NCI-H1048 (cell line): Measurements from ENCODE around the gene GNG7.
"Not testable (repeated sequence)": the region's sequence is repeated elsewhere in the genome, so short reads cannot be mapped to it uniquely, and the experiment has no call there.

Experiments used
- DNase-seq: peaks from one replicate; lab custom pipeline; 2025; lab: John Stamatoyannopoulos, UW

Gene GNG7

DNA sequence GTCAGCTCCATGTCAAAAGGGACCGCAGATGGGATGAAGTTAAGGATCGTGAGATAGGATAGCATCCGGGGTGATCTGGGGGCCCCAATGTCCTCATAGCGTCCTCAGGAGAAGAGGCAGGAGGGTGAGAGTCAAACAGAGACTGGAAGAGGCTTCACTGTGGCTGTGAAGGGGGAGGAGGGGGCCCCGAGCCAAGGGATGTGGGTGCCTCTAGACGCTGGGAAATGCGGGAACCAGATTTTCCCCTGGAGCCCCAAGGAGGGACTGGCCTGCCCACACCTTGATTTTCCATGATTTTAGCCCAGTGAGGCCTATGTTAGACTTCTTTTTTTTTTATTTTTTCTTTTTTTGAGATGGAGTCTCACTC lies 61.2 kb downstream of the GNG7 start:
- DNase-seq: no peak

DNA sequence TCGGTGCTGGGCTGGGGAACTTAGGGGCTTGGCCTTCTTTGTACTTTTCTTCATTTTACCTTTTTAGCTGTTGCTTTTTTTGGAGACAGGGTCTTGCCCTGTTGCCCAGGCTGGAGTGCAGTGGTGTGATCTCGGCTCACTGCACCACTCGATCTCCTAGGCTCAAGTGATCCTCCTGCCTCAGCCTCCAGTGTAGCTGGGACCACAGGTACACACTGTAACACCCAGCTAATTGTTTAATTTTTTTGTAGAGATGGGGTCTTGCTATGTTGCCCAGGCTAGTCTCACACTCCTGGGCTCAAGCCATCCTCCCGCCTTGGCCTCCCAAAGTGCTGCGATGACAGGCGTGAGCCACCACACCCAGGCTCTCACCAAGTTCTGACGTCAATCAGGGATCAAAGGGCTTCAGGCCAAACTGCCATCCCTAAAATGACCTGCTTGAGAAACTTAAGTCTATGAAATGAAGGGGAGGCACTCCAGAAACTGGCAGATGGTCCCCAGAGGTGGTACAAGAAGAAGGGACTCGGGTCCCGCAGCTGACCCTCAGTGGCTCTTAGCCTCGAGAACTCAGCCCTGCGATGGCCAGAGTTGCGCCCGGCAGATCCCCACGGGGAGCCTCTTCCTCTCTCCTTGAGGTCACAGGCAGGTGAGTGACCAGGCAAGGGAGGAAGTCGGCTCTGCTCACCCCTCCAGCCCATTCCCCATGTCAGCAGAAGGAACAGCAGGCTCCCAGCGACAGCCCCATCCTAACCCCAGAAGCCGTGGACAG lies 61.7 kb downstream of the GNG7 start:
- no peak for DNase-seq

DNA sequence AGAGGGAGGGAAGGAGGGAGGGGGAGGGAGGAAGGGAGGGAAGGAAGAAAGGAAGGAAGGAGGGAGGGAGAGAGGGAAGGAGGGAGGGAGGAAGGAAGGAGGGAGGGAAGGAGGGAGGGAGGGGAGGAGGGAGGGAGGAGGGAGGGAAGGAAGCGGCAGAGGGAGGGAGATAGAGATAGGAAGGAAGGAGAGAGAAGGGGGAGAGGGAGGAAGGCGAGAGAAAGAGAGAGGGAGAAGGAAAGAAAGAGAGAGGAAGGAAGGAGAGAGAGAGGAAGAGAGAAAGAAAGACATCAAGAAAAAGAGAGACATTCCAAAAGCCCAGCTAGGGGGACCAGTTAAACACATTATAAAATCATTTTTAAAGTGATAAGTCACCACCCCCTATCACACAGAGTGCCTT lies 62.5 kb downstream of the GNG7 start:
- DNase-seq: no peak

DNA sequence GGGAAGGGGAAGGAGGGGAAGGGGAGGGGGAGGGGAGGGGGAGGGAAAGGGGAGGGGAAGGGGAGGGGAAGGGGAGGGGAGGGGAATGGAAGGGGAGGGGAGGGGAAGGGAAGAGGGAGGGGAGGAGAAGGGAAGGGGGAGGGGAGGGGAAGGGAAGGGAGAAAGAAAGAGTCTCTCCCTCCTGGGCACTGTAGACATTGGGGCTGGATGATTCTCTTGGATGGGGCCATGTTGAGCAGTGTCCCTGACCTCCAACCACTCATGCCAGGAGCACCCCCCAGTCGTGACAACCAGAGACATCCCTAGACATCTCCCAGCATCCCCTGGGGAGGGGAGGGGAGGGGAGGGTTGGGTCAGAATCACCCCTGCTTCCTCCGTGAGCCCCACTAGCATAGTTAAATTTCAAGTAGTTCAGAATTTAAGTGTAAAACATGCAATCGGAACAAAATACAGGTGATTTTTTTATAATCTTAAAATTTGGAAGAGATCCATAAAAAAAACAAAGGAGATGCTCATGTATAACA lies 64.0 kb downstream of the GNG7 start:
- no peak for DNase-seq

DNA sequence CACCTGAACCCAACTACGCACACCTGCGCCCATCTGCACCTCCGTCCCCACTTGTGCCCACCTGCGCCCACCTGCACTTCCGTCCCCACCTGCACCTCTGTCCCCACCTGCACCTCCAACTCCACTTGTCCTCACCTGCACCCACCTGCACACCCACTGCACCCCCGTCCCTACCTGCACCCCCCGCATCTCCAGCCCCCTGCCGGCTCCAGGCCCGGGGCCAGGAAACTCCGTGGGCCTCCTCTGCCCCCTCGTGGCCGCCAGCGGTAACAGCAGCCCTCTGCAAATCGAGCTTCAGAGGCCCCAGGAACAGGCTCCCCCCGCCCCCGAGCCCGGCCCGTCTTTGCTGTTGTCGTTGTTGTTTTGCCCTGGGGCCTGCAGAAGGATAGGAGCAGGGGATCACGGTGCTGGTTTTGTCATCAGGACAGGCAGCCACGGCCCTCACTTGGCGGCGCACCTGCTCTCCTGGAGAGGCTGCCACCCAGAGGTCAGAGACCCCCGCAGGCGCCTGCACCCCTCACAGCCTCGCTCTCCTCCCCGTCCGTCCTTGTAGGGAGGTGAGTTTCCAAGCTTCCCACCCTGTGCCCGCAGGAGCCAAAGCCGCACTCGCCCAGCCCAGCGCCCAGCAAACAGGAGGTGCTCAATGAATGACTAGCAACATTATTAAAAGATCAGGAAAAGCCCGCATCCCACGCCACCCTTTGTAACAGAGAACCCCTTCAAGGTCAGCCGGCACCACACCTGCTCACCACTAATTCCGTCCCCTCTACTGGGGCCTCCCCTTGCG lies 65.4 kb downstream of the GNG7 start:
- no peak for DNase-seq

DNA sequence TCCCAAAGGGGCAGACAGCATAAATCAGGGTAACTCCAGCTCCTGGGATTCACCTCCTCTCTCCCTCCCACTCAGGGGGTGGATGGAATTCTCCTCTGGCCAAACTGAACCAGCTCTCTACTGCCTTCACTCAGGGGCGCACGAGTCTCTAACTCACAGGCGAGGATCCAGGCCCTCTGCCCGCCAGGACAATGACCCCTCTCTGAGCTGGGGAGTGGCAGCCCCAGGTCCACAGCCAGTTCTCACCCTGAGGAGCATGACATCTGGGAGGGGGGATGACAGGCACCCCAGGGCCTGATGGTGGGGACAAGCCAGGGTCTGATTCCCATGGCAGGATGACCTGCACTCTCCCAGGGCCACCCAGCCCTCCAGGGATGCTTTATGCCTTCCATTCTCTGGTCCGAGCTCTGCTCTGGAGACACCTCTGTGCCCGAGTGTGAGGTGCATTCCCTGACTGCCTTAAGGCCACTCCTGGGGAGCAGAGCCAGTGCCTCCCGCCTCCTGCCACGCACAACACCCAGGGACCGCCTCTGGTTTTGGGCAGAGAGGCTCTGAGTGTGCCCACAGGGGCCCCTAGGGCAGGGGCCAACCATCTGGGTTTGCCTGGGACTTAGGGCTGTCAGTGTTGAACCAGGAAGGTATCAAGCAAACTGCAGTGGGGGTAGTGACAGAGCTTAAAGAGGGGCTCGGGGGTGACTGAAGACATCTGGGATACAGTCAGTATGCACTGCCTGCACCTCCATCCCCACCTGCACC lies 66.2 kb downstream of the GNG7 start:
- no peak for DNase-seq

DNA sequence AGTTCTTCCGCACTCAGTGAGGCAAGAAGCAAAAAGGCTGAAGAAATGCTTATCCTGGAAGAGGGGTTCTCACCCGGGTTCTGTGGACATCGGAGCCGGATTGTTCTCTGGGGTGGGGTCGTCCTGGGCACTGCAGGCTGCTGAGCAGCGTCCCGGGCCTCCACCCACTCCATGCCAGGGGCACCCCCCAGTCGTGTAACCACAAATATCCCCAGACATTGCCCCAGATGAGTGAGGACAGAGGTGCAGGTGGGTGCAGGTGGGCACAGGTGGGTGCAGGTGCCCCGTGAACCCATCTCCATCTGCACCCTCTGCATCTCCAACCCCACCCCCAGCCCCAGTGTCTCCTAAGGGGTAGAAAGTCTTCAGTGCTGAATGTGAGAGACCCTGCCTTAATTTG lies 67.5 kb downstream of the GNG7 start:
- no peak for DNase-seq

DNA sequence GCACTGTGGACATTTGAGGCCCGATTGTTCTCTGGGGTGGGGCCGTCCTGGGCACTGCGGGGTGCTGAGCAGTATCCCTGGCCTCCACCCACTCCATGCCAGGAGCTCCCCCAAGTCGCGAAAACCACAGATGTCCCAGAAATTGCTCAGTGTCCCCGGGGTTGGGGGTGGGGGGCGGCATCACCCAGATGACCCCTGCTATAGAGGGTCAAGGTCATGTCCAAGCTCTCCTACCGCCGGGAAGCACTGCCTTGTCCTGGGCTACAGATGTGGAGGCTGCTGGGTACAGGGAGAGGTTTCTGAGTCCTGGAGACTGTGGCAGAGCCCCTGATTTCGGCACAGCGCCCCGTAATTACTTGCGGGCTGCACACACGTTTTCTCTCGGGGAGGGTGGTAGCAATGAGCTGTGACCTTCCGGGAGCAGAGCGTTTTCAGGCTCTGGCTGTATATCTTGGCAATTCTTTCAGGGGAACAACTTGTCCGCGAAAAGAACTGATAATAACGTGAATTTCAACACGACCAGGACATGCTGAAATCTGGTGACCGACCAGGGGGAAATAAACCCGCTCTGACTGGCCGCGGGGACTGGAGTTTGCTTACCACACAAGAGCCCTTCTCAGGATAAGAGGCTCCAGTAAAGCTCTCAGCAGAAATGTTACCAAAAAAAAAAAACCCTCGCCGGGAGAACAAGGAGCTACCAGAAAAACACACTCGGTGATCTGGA lies 68.1 kb downstream of the GNG7 start:
- no peak for DNase-seq

DNA sequence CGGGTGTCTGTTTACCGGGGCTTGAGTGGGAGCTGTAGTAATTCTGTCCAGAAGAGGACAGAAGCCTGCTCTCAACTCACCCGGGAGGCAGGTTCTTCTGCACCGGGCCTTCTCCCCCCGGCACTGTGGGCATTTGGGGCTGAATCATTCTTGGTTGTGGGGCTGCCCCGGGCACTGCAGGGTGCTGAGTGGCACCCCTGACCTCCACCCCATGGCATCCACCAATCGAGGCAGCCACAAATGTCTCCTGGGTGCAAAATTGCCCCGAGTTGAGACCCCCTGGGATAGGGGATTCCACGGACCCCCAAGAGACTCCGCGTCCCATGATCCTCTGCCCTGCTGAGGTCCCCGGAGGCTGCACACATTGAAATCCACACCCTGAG lies 68.8 kb downstream of the GNG7 start:
- DNase-seq: no peak

DNA sequence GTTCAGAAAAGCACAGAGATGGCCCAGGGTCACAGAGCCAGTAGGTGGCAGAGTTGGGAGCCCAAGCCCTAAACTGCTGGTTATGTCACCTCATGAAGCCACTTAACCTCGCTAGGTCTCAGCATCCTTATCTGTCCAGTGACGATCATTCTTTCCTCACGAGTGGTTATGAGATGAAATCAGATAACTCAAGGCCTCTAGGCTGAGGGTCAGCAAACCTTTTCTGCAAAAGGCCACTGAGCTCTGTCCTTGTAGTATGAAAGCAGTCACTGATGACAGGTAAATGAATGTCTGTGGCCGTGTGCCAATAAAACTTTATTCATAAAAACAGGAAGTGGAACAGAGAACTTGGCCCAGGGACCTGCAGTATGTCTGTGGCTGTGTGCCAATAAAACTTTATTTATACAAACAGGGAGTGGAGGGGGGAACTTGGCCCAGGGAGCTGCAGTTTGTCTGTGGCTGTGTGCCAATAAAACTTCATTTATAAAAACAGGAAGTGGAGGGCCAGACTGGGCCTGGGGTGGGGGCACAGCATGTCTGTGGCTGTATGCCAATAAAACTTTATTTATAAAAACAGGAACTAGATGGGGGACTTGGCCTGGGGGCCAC lies 71.2 kb downstream of the GNG7 start:
- DNase-seq: no peak

DNA sequence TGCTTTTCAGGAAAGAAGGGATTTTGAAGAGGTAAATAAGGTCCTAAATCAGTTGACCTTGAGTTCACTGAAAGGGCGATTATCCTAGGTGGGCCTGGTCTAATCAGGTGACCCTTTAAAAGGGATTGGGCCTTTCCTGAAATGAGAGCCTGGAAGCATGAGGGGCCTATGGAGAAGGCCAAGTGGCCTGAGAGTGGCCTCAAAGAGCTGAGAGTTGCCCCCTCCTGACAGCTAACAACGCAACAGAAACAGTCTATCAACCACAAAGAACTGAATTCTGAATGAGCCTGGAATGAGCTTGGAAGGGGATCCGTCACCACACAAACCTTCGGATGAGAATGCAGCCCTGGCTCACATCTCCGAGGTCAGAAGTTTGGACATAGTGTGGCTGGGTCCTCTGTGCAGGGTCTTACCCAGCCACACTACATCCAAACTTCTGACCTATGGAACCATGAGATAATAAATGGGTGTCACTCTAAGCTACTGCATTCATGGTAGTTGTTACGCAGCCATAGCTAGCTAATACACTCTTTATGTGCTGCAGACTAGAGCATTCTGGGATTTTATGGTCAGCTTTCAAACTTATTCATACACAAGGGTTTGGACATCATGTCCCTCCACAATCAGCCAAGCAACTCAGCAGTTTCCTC lies 72.0 kb downstream of the GNG7 start:
- no peak for DNase-seq

DNA sequence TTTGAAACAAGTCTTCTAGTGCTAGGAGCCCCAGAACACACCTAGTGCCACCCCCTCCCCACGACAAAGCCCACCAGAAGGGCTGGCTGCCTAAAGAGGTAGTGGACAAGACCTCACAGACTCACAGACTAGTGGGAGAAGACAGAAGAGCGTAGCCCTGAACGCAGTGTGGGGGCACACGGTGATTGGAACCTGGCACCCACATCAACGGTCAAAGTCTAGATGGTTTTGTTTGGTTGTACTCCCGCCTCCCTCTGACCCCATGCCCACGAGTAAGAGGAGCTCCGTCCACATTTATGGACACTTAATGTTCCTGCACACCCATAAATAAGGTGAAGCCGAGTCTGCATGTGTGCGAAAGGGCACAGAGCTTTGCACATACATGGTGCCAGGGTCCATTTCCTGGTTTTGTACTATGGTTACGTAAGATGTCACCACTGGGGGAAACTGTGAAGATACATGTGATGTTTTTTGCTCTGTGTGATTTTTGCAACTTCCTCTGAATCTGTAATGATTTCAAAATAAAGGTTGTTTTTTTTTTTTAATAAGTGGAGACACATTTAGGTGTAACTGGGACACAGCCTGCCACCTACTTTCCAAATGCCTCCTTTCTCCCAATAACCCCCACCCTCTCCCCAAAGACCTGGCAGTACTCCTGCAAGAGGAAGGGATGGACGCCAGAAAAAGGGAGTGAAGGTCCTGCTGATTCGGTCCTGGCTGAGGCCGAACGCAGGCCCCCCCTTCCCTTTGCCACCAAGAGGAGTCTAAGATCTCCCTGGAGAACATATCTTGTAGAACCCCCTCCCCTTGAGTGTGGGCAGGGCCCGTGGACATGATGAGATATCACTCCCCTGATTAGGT lies 72.8 kb downstream of the GNG7 start:
- no peak for DNase-seq

DNA sequence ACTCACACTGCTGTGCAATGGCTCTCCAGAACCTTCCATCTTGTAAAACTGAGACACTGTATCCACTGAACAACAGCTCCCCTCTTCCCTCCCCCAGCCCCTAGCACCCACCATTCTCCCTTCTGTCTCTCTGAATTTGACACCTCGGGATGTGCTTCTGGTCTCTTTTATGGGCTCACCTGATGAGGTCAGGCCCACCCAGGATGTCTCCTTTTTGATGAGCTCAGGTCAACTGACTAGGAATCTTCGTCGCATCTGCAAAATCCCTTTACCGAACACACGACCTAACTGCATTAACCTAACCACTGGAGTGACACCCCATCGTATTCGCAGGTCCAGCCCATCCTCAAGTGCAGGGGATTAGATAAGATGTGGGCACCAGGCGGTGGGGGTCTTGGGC lies 73.9 kb downstream of the GNG7 start:
- DNase-seq: no peak

DNA sequence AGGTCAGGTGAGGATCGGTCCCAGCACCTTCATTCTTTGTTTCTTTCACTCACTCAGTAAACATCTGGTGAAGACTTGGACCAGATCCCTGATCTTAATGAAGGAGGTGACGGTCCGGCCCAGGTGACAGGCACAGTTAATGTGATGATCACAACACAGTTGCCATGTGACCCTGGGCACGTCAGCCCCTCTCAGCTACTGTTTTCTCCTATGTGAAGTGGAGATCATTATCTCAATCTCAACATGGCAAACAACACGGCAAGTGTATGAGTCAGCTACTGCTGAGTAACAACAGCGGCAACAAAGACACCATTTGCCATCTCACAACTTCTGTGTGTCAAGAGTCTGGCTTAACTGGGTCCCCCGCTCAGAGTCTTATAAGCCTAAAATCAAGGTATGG lies 74.6 kb downstream of the GNG7 start:
- DNase-seq: no peak

DNA sequence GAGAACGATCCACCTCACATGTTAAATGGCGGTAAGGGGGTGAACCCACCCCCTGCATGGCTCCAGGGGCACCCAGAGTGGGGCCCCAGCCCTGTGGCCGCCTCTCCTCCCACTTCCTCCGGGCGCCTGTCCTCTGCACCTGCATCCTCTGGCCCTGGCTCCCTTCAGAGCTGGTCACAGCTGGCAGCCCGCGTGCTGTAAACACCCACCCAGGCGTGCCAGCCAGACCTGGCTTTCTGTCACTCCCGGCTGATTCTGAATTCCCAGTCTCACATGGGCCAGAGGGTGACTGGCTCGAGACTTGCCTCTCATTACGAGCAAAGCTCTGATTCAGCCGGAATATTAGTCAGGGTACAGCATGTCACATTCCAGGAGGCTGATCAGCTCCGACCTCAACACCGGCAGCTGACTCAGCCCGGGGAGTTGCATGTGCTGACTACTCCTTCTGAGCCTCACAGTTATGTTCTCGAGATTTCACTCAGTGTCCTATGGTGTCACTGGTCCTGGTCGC lies 75.1 kb downstream of the GNG7 start:
- no peak for DNase-seq

DNA sequence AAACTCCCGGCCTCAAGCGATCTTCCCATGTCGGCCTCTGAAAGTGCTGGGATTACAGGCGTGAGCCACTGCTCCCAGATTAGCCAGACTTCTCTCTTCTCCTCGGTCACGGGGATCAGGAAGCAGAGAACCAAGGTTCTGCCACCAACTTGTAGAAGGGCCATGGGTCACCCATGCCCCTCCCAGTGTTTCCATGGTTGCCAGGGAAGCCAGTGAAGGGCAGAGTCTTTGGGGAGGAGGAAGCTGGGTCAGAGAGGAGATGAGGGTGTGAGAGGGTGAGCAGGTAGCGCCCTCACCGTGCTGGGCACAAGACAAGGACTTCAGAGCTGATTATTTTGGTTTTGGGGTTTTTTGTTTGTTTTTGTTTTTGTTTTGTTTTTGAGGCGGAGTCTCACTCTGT lies 77.1 kb downstream of the GNG7 start:
- DNase-seq: no peak

DNA sequence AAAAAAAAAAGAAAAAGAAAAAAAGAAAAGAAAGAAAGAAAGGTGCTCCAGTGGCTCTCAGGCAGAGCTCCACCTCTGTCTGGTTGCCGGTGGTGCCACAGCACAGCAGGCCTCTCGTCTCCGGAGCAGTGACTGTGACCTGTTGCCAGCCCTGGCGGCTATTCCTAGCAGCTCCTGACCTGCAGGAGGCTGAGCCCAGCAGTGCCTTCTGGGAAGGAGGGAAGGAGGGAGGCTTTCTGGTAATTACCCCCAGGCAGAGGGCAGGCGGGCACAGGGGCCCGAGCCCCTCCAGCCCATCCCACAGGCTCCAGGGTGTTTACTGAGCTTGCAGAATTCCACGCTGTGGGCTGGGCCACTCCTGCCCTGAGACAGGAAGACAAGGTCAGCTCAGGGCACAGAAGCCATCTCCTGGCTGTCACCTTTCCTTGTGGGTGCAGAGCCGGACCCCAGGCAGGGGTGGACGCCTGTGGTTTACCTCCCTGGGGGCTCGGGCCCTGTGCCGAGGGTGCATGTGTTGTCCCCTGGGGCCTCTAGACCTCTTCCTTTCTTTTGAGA lies 77.9 kb downstream of the GNG7 start:
- no peak for DNase-seq

DNA sequence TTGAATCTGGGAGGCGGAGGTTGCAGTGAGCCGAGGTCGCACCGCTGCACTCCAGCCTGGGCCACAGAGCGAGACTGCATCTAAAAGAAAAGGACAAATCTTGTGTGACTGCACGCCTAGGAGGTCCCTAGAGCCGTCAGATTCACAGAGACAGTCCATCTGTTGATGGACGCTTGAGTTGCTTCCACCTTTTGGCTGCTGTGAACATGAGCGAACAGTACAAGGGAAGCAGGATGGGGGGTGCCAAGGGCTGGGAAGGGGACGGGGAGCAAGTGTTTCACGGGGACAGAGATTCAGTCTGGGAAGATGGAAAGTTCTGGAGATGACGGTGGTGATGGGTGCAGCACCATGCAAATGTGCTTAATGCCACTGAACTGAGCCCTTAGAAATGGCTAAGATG lies 78.7 kb downstream of the GNG7 start:
- no peak for DNase-seq

DNA sequence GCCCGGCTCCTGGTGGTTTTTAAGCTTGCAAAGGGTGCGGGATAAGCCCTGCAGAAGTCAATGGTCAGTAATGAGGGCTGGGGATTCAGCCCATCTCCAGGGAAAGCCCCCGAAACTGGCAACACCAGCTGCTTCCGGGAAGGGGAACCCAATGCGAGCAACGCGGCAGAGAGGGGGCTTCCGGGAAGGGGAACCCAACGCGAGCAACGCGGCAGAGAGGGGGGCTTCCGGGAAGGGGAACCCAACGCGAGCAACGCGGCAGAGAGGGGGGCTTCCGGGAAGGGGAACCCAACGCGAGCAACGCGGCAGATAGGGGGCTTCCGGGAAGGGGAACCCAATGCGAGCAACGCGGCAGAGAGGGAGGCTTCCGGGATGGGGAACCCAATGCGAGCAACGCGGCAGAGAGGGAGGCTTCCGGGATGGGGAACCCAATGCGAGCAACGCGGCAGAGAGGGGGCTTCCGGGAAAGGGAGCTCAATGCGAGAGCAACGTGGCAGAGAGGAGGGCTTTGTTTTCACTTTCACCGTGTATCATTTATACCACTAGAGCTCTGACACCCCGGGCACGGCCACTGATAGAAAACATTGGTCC lies 80.0 kb downstream of the GNG7 start:
- DNase-seq: not testable (repeated sequence)
